Measurements from ENCODE around the gene CC2D2B.

The CC2D2B gene

GRCh38 chr10:96075977-96076376 lies 168.2 kb downstream of the CC2D2B start:
- no peak for DNase-seq (ENCODE audit: low read depth in 2 of 2)

- DNase-seq (ENCODE audit: low read depth in 2 of 2): no peak
Measured at GRCh38 chr10:96077156-96077555, 169.4 kb downstream of the CC2D2B start.

GRCh38 chr10:96082153-96082552 lies 174.4 kb downstream of the CC2D2B start:
- DNase-seq (ENCODE audit: low read depth in 2 of 2): no peak

Measured in stimulated activated CD8-positive, alpha-beta memory T cell treated with anti-CD3 and anti-CD28 coated beads, Interleukin-2, amount 100 ng/mL, for 48 hours (primary cell).